ENCODE data around the gene TRIM61. TPM values are rescaled to one million over a fixed set of nuclear protein-coding genes. Genes with fewer than 3 reads are reported as not detected.
"Not testable (repeated sequence)": the region's sequence is repeated elsewhere in the genome, so short reads cannot be mapped to it uniquely, and the experiment has no call there.

TRIM61 gene
- total RNA-seq, 1 donor from 2014 or later = not detected

DNA sequence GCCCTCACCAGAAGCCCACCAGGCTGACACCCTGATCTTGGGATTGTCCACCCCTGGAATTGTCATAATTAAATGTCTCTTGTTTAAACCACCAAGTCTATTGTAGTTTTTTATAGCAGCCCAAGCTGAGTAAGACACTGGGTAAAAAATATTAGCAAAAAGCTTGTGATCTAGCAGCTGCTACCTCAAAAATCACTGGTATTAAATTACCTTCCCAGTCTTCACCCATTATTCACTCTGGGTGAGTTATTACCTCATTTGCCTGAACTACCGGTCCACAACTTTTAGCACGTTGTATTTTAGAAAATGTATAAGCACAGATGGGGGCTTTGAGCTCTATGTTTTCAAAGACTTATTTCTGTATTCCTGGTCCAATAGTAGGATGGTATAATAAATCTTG is 12.0 kb upstream of the TRIM61 start:
- no peak for DNase-seq (ENCODE audit: low read depth)
- no peak overlapping the region for H3K4me3 ChIP-seq (ENCODE audit: low read depth, low read length)
- TF ChIP-seq, protein P1, sequence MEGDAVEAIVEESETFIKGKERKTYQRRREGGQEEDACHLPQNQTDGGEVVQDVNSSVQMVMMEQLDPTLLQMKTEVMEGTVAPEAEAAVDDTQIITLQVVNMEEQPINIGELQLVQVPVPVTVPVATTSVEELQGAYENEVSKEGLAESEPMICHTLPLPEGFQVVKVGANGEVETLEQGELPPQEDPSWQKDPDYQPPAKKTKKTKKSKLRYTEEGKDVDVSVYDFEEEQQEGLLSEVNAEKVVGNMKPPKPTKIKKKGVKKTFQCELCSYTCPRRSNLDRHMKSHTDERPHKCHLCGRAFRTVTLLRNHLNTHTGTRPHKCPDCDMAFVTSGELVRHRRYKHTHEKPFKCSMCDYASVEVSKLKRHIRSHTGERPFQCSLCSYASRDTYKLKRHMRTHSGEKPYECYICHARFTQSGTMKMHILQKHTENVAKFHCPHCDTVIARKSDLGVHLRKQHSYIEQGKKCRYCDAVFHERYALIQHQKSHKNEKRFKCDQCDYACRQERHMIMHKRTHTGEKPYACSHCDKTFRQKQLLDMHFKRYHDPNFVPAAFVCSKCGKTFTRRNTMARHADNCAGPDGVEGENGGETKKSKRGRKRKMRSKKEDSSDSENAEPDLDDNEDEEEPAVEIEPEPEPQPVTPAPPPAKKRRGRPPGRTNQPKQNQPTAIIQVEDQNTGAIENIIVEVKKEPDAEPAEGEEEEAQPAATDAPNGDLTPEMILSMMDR (conservative IDR thresholded peaks at IDR 0.05; ENCODE audit: low read depth, low read length) = no peak

DNA sequence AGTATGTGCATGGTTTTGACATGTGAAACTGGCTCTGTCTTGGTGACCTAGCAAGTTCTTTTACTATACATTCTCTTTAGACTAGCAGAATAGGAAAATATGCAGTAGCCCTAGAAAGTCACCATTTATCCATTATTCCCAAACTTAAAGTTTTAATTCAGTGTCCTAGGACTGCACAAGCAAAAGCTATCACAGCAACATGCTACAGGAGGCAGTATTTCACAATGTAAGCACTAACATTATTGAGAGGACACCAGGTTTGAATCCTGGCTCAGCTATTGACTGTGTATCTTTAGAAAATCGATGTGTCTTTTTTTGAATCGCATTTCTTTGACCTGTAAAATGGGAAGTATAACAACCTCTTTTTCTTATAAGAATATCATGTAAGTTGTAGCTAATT is 5.5 kb downstream of the TRIM61 start:
- DNase-seq (ENCODE audit: low read depth); H3K4me3 ChIP-seq (ENCODE audit: low read depth, low read length): not testable (repeated sequence)
- TF ChIP-seq, protein P1 (conservative IDR thresholded peaks at IDR 0.05; ENCODE audit: low read depth, low read length) = peak; percentile 36

DNA sequence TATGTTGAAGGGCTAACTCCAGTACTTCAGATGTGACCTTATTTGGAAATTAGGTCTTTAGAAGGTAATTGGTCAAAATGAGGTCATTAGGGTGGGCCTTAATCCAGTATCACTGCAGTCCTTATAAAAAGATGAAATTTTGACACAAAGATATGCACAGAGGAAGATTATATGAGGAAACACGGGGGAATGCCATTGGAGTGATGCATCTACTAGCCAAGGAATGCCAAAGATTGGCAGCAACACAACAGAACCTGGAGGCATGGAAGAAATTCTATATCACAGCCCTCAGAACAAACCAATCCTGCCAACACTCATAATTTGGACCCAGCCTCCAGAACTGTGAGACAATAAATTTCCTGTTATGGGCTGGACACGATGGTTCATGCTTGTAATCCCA is 17.6 kb downstream of the TRIM61 start:
- no peak for DNase-seq (ENCODE audit: low read depth)
- TF ChIP-seq, protein P1 (conservative IDR thresholded peaks at IDR 0.05; ENCODE audit: low read depth, low read length) = no peak
- no peak overlapping the region for H3K4me3 ChIP-seq (ENCODE audit: low read depth, low read length)

DNA sequence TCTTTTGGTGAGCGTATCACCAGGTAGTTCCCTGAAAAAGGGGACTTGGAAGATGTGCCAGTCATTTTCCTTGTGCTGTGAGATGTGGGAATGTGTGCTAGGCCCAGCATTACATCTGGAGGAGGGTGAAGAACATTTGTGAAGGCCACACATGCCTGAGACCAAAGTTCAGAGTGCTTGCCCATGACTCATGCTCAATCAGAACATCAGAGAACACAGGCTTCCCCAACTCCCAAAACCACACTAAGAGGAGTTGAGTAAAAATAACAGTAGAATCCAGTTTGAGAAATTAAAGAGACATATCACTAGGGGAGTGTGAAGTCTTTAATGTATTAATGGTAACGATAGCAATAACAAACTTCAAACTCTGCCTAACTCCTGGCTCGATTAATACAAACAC is 18.0 kb downstream of the TRIM61 start:
- not testable (repeated sequence) for DNase-seq (ENCODE audit: low read depth); H3K4me3 ChIP-seq (ENCODE audit: low read depth, low read length)

DNA sequence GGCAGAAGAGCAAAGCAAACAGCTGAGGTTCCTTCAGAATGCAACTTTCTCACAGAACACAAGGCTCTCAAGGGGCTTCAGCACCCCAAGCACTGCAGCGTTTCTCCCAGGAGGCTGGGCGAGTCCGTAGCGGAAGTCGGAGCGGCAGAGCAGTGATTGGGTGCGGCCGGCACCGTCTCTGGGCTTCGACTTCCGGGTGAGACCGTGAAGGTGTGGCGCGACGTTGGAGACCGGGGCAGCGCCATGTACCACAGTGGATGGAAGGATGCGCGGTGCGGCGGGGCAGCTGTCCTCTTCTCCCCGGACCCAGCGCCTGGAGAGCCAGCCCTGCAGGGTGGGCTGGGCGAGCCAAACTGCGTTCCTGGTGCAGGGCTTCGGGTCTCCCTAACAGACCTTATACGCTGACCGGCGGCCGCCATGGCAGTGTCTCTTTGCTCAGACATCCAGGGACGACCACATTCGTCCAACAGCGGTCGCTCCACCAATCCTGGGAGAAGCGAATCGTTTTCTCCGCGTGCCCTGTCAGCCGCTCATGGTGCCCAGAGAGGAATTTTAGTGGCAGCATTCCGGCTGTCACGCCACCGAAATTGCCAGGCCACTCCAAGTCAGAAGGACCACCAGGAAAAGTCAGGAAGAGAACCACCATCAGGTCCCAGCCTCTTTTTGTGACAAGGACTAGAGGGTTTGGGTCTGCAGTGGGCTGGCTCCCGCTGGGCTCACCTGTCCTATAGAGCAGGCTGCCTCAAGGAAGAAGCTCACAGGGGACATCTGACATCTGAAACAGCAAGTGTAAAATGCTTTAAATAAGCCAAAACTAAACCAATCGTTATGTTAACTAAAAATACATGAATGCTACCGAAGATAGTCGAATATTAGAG is 20.5 kb downstream of the TRIM61 start:
- H3K4me3 ChIP-seq (ENCODE audit: low read depth, low read length) = peak overlapping the region; percentile 70
- TF ChIP-seq, protein P1 (conservative IDR thresholded peaks at IDR 0.05; ENCODE audit: low read depth, low read length) = no peak
- DNase-seq (ENCODE audit: low read depth) = no peak

DNA sequence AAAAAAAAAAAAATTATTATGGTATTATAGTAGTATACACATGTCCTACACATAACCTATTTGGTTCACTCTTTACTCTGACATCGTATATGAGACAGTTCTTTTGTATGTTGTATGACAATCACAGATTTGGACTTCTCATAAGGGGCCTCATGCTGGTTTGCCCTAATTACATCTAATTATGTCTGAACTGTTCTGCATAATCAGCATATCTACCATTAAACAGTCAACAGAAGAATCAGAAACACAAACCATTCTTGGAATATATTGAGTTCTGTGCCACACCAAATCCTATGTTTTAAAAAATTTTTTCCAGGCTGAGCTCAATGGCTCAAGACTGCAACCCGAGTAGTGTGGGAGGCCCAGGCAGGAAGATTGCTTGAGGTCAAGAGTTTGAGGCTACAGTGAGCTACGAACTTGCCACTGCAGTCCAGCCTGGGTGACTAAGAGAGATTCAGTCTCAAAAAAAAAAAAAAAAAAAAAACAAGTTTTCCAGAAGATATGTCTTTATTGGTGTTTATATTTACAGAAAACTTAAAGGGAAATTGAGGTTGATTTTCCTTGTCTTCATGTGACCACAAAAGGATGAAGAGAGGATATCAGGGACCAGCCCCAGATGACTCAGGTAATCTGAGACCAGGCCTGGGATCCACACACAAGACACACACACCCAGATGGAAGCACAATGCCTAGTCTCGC is 22.2 kb downstream of the TRIM61 start:
- no peak overlapping the region for H3K4me3 ChIP-seq (ENCODE audit: low read depth, low read length)
- no peak for DNase-seq (ENCODE audit: low read depth)
- TF ChIP-seq, protein P1 (conservative IDR thresholded peaks at IDR 0.05; ENCODE audit: low read depth, low read length) = no peak

DNA sequence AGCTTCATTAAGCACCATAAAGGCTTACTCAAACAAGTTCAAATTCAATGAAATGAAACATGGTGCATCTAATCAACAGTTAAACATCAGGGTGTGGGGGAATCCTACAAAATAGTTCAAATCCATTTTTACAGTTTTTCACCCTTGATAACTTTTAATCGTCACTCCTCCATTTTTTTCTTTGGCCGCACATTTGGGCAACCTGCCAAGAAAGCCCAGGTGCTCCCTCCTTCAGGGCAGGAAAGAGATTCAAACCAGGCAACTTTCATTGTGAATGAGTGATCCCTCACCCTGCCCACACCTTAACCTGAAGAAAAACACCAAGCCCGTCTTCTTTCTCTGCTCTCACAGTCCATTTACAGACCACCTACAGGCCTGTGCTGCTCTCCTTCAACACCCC is 24.9 kb downstream of the TRIM61 start:
- TF ChIP-seq, protein P1 (conservative IDR thresholded peaks at IDR 0.05; ENCODE audit: low read depth, low read length) = no peak
- DNase-seq (ENCODE audit: low read depth) = no peak

More for the DNA sequence above, 24.9 kb downstream of the TRIM61 start:
- no peak overlapping the region for H3K4me3 ChIP-seq (ENCODE audit: low read depth, low read length)

All from epithelial cell of proximal tubule (primary cell).